ENCODE data around the gene TLE1. TPM values are rescaled to one million over a fixed set of nuclear protein-coding genes. Genes with fewer than 3 reads are reported as not detected.
A peak's percentile ranks its signal among the peaks of the same experiment; 100 is the strongest.
"Not testable (repeated sequence)": the region's sequence is repeated elsewhere in the genome, so short reads cannot be mapped to it uniquely, and the experiment has no call there.

TLE1 gene
- total and polyA plus RNA-seq, 8 donors, result 23.7 to 136 (median 58.7) TPM

DNA sequence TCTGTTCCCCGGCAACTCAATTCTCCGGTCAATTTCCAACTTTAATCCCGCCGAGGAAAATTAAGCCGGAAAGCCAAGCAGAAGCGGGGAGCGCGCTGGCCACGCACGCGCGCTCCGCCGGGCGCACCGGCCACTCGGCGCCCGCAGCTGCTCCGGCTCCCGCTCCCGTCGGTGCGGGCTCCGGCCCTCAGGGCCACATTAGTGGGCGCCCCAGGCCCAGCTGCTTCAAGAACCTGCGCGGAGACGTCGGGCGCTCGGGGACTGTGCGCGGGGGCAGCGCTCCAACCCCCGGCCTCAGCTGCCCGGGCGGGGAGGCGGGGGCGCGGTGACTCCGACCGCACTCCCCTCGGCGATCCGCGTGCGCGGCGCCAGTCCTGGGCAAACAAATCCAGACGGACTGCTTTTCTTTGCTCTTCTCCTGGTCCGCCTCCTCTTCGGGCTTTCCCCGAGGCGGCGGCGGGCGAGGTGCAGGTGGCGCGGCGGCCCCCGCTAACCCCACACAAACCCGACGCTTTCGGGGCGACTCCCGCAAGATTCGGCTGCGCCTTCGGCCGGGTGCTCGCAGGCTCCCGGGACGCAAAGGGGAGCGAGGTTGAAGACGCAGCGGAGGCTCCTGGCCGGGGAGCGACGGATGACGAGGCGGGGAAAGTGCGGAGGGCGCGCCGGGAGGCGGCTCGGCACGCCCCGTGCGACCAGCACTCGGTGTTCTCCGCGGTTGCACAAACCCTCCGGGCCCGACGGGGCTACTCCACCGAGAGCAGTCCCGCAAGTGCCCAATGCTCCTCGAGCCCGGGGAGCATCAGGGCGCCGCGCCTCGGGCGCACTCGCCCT lies 870 bp downstream of the TLE1 start:
- intact Hi-C loops (cut with DNase I; ENCODE audit: low total_unique reads); H3K27me3 ChIP-seq; H3K9me3 ChIP-seq: not testable (repeated sequence)
- H3K4me3 ChIP-seq, result peak overlapping the region; percentile 77 to 94 (median 92)
- peak in 2 of 3 donors; percentile 60 to 70 for TF ChIP-seq POLR2AphosphoS5 (IDR thresholded peaks at IDR 0.05)
- peak; percentile 70 to 82 for DNase-seq
- peak overlapping the region; percentile 76 to 97 (median 95) for H3K27ac ChIP-seq
- WGBS, 5 donors, result 1 to 2% (median 1%) methylated on average over 22 to 107 of the region's 107 CpGs
- peaks cover 24 to 53% (median 41%) of the 10 kb centered on the region in 4 donors for H3K4me1 ChIP-seq
- H3K36me3 ChIP-seq, result peaks cover 0 to 19% (median 0%) of the 10 kb centered on the region in 4 donors

DNA sequence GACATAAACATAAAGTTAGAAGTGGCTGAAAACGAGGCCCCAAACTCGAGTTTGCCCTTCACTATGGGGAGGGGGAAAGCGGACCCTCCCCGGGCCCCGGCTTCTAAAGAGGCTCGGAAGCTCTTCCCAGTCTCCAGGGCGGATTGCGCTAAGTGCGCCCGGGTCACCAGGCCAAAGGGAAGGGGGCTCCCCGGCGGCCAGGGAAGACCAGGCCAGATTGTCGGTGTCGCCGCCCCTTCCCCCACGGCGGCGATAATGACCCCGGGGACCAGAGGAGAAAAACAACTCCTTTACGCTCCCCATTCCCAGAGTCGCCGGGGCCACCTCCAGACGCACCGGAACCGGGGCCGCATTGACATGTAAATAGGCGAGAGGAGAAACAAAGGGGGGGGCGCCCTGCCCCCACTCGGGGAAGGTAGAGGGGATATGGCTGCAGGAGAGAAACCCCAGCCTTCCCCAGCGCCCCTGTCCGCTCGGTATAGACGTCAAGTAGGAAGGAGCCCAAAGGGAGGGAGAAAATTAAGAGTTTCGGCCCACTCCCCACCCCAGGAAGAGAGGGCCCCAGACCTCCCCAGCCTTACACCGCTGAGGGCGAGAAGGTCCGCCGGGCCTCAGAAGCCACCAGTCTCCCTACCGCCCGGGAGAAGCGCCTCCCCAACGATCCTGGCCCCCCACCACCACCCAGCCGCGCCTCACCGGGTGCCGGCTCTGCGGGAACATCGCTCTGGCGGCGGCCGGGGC lies 1.7 kb downstream of the TLE1 start:
- Histone ChIP-seq H3K4me1 (peaks cover 31 to 57% (median 44%) of the 10 kb centered on the region in 4 donors), H3K4me3 (peak overlapping the region; percentile 77 to 94 (median 92)), H3K36me3 (peaks cover 0 to 19% (median 0%) of the 10 kb centered on the region in 4 donors), H3K9me3 (no peaks in the 10 kb centered on the region), H3K27ac (peak overlapping the region; percentile 76 to 97 (median 95)), H3K27me3 (peaks cover 0 to 9% (median 0%) of the 10 kb centered on the region in 3 donors)
- intact Hi-C loops (cut with DNase I; ENCODE audit: low total_unique reads), result no loop called here
- WGBS, 5 donors, result 0 to 1% (median 1%) methylated on average over 32 to 51 of the region's 51 CpGs
- DNase-seq, result peak; percentile 55 to 80
- TF ChIP-seq POLR2AphosphoS5 (IDR thresholded peaks at IDR 0.05), result no peak
- TF ChIP-seq POLR2A (IDR thresholded peaks at IDR 0.05), result no peak
- TF ChIP-seq, protein P1, sequence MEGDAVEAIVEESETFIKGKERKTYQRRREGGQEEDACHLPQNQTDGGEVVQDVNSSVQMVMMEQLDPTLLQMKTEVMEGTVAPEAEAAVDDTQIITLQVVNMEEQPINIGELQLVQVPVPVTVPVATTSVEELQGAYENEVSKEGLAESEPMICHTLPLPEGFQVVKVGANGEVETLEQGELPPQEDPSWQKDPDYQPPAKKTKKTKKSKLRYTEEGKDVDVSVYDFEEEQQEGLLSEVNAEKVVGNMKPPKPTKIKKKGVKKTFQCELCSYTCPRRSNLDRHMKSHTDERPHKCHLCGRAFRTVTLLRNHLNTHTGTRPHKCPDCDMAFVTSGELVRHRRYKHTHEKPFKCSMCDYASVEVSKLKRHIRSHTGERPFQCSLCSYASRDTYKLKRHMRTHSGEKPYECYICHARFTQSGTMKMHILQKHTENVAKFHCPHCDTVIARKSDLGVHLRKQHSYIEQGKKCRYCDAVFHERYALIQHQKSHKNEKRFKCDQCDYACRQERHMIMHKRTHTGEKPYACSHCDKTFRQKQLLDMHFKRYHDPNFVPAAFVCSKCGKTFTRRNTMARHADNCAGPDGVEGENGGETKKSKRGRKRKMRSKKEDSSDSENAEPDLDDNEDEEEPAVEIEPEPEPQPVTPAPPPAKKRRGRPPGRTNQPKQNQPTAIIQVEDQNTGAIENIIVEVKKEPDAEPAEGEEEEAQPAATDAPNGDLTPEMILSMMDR (IDR thresholded peaks at IDR 0.05), result no peak
- TF ChIP-seq EP300 (IDR thresholded peaks at IDR 0.05), result no peak

GRCh38 chr9:81686614-81687520 lies 2.5 kb downstream of the TLE1 start:
- Histone ChIP-seq H3K27me3 (peaks cover 0 to 9% (median 0%) of the 10 kb centered on the region in 3 donors), H3K9me3 (no peaks in the 10 kb centered on the region), H3K27ac (peak overlapping the region; percentile 76 to 97 (median 95)), H3K4me1 (peaks cover 38 to 63% (median 51%) of the 10 kb centered on the region in 4 donors), H3K4me3 (peak overlapping the region; percentile 77 to 94 (median 92)), H3K36me3 (peaks cover 0 to 26% (median 3%) of the 10 kb centered on the region in 4 donors)
- intact Hi-C loops (cut with DNase I; ENCODE audit: low total_unique reads), result no loop called here
- WGBS, 5 donors, result 3 to 4% (median 3%) methylated on average over 36 of the region's 36 CpGs
- peak; percentile 85 to 94 for DNase-seq
- peak; percentile 9 to 59 (median 47) for TF ChIP-seq POLR2AphosphoS5 (IDR thresholded peaks at IDR 0.05)
- TF ChIP-seq, protein P1 (IDR thresholded peaks at IDR 0.05), result peak in 5 of 7 experiments; percentile 49 to 77 (median 75)
- TF ChIP-seq EP300 (IDR thresholded peaks at IDR 0.05), result no peak

- 16 to 29% (median 23%) methylated on average over 5 of the region's 5 CpGs for WGBS, 5 donors
- peak overlapping the region; percentile 58 to 97 (median 95) for H3K27ac ChIP-seq
Measured at GRCh38 chr9:81685763-81686613, 3.4 kb downstream of the TLE1 start.

More at GRCh38 chr9:81685763-81686613, 3.4 kb downstream of the TLE1 start:
- Histone ChIP-seq H3K9me3 (no peaks in the 10 kb centered on the region), H3K4me1 (peaks cover 33 to 66% (median 58%) of the 10 kb centered on the region in 4 donors), H3K4me3 (peak overlapping the region; percentile 77 to 94 (median 92)), H3K27me3 (peaks cover 0 to 9% (median 0%) of the 10 kb centered on the region in 3 donors), H3K36me3 (peaks cover 0 to 34% (median 12%) of the 10 kb centered on the region in 4 donors)
- intact Hi-C loops (cut with DNase I; ENCODE audit: low total_unique reads), result no loop called here
- peak in 1 of 2 donors; percentile 47 for DNase-seq
- TF ChIP-seq POLR2AphosphoS5 (IDR thresholded peaks at IDR 0.05), result no peak
- TF ChIP-seq, protein P1 (IDR thresholded peaks at IDR 0.05), result peak in 3 of 7 experiments; percentile 7 to 18 (median 13)

All from stomach (tissue), 9 donors.